ENCODE measurements around the gene HIF1AN.
A peak's percentile ranks its signal among the peaks of the same experiment; 100 is the strongest.

HIF1AN gene

DNA sequence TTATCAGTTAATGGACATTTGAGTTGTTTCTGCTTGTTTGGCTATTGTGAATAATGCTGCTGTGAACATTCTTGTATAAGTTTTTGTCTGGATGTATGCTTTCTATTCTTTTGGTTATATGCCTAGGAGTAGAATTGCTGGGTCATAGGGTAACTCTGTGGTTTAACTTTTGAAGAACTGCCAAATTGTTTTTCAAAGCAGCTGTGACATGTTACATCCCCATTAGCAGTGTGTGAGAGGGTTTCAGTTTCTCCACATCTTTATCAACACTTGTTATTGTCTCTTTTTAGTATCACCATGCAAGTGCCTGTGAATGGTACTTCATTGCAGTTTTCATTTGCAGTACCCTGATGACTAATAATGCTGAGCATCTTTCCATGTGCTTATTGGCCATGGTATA, 4.0 kb upstream of the HIF1AN start:
- Histone ChIP-seq H3K27ac (replicated peaks) (no peak overlapping the region), H3K4me3 (replicated peaks; ENCODE audit: insufficient read depth, low read length) (no peak overlapping the region), H3K27me3 (ENCODE audit: insufficient read depth, poor library complexity, severe bottlenecking) (no peaks in the 10 kb centered on the region)
- no peak for DNase-seq (ENCODE audit: low read depth in 1 of 2, low spot score in 1 of 2)
- TF ChIP-seq GABPA (IDR thresholded peaks at IDR 0.05; ENCODE audit: low read depth) = no peak

DNA sequence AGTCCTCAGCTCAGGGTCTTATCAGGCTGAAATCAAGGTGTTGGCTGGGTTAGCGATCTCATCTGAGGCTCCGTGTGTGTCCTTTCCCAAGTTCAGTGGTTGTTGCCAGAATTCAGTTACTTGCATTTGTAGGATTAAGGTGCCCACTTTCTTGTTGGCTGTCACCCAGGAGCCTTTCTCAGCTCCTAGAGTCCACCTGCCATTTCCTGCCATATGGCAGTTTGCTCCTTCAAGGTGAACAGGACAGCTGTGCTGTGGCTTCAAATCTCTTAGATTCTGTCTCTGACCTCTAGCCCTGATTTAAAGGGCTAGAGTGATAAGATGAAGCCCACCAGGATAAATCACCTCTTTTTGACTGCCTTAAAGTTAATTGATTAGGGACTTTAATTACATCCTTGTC, 1.0 kb upstream of the HIF1AN start:
- no peak overlapping the region for H3K4me3 ChIP-seq (replicated peaks; ENCODE audit: insufficient read depth, low read length)
- H3K27ac ChIP-seq (replicated peaks) = peak overlapping the region; percentile 58; the same call in 1 of the 2 replicates
- no peaks in the 10 kb centered on the region for H3K27me3 ChIP-seq (ENCODE audit: insufficient read depth, poor library complexity, severe bottlenecking)
- TF ChIP-seq GABPA (IDR thresholded peaks at IDR 0.05; ENCODE audit: low read depth) (no peak), SPI1 (IDR thresholded peaks at IDR 0.05; ENCODE audit: borderline replicate concordance, low read depth) (no peak), POLR2AphosphoS5 (IDR thresholded peaks at IDR 0.05; ENCODE audit: low read depth) (no peak)
- TF ChIP-seq, protein P1, sequence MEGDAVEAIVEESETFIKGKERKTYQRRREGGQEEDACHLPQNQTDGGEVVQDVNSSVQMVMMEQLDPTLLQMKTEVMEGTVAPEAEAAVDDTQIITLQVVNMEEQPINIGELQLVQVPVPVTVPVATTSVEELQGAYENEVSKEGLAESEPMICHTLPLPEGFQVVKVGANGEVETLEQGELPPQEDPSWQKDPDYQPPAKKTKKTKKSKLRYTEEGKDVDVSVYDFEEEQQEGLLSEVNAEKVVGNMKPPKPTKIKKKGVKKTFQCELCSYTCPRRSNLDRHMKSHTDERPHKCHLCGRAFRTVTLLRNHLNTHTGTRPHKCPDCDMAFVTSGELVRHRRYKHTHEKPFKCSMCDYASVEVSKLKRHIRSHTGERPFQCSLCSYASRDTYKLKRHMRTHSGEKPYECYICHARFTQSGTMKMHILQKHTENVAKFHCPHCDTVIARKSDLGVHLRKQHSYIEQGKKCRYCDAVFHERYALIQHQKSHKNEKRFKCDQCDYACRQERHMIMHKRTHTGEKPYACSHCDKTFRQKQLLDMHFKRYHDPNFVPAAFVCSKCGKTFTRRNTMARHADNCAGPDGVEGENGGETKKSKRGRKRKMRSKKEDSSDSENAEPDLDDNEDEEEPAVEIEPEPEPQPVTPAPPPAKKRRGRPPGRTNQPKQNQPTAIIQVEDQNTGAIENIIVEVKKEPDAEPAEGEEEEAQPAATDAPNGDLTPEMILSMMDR (IDR thresholded peaks at IDR 0.05; ENCODE audit: insufficient read depth, low read length) = no peak
- TF ChIP-seq, protein P2, sequence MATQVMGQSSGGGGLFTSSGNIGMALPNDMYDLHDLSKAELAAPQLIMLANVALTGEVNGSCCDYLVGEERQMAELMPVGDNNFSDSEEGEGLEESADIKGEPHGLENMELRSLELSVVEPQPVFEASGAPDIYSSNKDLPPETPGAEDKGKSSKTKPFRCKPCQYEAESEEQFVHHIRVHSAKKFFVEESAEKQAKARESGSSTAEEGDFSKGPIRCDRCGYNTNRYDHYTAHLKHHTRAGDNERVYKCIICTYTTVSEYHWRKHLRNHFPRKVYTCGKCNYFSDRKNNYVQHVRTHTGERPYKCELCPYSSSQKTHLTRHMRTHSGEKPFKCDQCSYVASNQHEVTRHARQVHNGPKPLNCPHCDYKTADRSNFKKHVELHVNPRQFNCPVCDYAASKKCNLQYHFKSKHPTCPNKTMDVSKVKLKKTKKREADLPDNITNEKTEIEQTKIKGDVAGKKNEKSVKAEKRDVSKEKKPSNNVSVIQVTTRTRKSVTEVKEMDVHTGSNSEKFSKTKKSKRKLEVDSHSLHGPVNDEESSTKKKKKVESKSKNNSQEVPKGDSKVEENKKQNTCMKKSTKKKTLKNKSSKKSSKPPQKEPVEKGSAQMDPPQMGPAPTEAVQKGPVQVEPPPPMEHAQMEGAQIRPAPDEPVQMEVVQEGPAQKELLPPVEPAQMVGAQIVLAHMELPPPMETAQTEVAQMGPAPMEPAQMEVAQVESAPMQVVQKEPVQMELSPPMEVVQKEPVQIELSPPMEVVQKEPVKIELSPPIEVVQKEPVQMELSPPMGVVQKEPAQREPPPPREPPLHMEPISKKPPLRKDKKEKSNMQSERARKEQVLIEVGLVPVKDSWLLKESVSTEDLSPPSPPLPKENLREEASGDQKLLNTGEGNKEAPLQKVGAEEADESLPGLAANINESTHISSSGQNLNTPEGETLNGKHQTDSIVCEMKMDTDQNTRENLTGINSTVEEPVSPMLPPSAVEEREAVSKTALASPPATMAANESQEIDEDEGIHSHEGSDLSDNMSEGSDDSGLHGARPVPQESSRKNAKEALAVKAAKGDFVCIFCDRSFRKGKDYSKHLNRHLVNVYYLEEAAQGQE (IDR thresholded peaks at IDR 0.05; ENCODE audit: insufficient replicate concordance, low read depth) = no peak
- no peak for DNase-seq (ENCODE audit: low read depth in 1 of 2, low spot score in 1 of 2)

DNA sequence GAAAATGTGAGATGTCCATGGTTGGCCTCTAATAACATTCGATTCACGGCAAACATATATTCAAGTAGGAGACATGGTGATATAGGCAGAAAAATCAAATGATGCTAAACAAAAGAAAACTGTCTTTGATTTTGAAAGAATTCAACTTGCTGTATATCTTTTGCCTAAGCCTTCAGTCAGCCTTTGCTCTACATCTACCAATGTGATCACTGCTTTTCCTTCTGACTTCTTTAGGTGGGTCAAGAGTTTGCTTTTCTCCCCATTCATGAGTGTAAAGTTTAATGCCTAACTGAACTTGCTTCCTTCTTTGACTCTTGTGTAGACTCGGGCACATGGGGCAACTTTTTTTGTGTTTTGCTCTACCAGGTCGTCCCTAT, 417 bp upstream of the HIF1AN start:
- Histone ChIP-seq H3K27me3 (ENCODE audit: insufficient read depth, poor library complexity, severe bottlenecking) (no peaks in the 10 kb centered on the region), H3K27ac (replicated peaks) (peak overlapping the region; percentile 58), H3K4me3 (replicated peaks; ENCODE audit: insufficient read depth, low read length) (peak overlapping the region; percentile 24; the same call in 1 of the 2 replicates)
- no peak for TF ChIP-seq POLR2AphosphoS5 (IDR thresholded peaks at IDR 0.05; ENCODE audit: low read depth)
- TF ChIP-seq, protein P2 (IDR thresholded peaks at IDR 0.05; ENCODE audit: insufficient replicate concordance, low read depth) = no peak
- TF ChIP-seq, protein P1 (IDR thresholded peaks at IDR 0.05; ENCODE audit: insufficient read depth, low read length) = no peak
- no peak for TF ChIP-seq SPI1 (IDR thresholded peaks at IDR 0.05; ENCODE audit: borderline replicate concordance, low read depth)
- no peak for TF ChIP-seq GABPA (IDR thresholded peaks at IDR 0.05; ENCODE audit: low read depth)
- DNase-seq (ENCODE audit: low read depth in 1 of 2, low spot score in 1 of 2) = no peak

DNA sequence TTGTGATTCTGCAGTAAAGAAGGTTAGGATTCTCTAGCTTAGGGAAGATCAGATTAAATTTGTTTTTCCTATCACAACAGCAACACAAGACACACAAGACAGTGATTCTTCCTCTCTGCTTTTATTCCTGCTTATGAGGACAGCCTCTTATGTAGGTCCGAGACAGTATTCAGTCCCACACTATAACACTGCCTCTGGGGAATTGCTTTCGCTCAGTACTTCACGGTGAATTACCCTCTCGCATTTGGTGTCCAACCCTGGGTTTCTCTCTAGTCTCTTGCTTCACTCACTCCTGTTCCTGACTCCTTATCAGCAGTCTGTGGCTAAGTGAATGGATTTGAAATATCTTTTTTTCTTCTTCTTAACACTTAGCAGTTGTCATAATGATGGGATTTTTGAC, 1.7 kb downstream of the HIF1AN start:
- H3K27me3 ChIP-seq (ENCODE audit: insufficient read depth, poor library complexity, severe bottlenecking) = no peaks in the 10 kb centered on the region
- no peak overlapping the region for H3K4me3 ChIP-seq (replicated peaks; ENCODE audit: insufficient read depth, low read length)
- no peak overlapping the region for H3K27ac ChIP-seq (replicated peaks)
- DNase-seq (ENCODE audit: low read depth in 1 of 2, low spot score in 1 of 2) = no peak
- TF ChIP-seq, protein P1 (IDR thresholded peaks at IDR 0.05; ENCODE audit: insufficient read depth, low read length) = no peak
- TF ChIP-seq SPI1 (IDR thresholded peaks at IDR 0.05; ENCODE audit: borderline replicate concordance, low read depth) (no peak), POLR2AphosphoS5 (IDR thresholded peaks at IDR 0.05; ENCODE audit: low read depth) (no peak), GABPA (IDR thresholded peaks at IDR 0.05; ENCODE audit: low read depth) (no peak)
- TF ChIP-seq, protein P2 (IDR thresholded peaks at IDR 0.05; ENCODE audit: insufficient replicate concordance, low read depth) = no peak

All from HL-60 (cell line).